ENCODE results near the gene GH1.

- TF ChIP-seq CTCF (IDR thresholded peaks at IDR 0.05) (no peak), TAF1 (IDR thresholded peaks at IDR 0.05; ENCODE audit: borderline replicate concordance, low read depth, low read length) (no peak), MAX (IDR thresholded peaks at IDR 0.05; ENCODE audit: low read depth) (no peak), FOXM1 (IDR thresholded peaks at IDR 0.05; ENCODE audit: low read depth) (no peak), ELF1 (IDR thresholded peaks at IDR 0.05) (no peak), RFX5 (IDR thresholded peaks at IDR 0.05; ENCODE audit: low read length) (no peak), MXI1 (IDR thresholded peaks at IDR 0.05; ENCODE audit: low read depth, low read length) (no peak), POLR2AphosphoS5 (IDR thresholded peaks at IDR 0.05; ENCODE audit: low read depth, low read length) (no peak)
Measured at GRCh38 chr17:63955232-63955631, 36.6 kb upstream of the GH1 start.

Measured in SK-N-SH (cell line).